A549 (cell line): ENCODE data around the gene TMEM165. TPM values are rescaled to one million over a fixed set of nuclear protein-coding genes. Genes with fewer than 3 reads are reported as not detected.

Experiments used
- ATAC-seq, 2 experiments: fragments of 200-7000 bp in 1 of 2; fragments of >200 bp in 1 of 2; cut with Nextera tagmentation in 1 of 2; cut with Tn5 transposase in 1 of 2; 3 replicates each; pipeline versions ENCODE4 v1.8.0 to v1.9.1; 2018 to 2020; ENCODE audit warnings: mild to moderate bottlenecking in 1 of 2, moderate library complexity in 1 of 2
- CTCF ChIA-PET: fragments of 300-600 bp; sonication (Branson Sonifier 250); formaldehyde crosslinking; extraction: SDS; loops from one replicate; lab custom pipeline; 2021; ENCODE audit warnings: antibody characterized with exemption, inconsistent platforms; lab: Yijun Ruan, JAX
- POLR2A ChIA-PET: fragments of 350-600 bp; formaldehyde crosslinking; extraction: SDS; loops from one replicate; lab custom pipeline; 2021; ENCODE audit warnings: antibody characterized with exemption, inconsistent platforms; lab: Yijun Ruan, JAX
- DNase-seq, 2 experiments: peaks; one replicate each; pipeline versions ENCODE4 v3.0.0 to v3.0.0-alpha.2; 2011 to 2016; ENCODE audit warnings: low read depth in 1 of 2, low spot score in 1 of 2
- FAIRE-seq: peaks from 2 replicates; lab custom pipeline; 2011; peaks lifted over from hg19 to GRCh38; lab: Jason Lieb, UNC
- H3K27ac ChIP-seq, 2 experiments: fragments of >200 bp; sonication (Bioruptor Twin); formaldehyde crosslinking; 3 replicates each; pipeline ENCODE4 v1.5.1; 2016 to 2017
- H3K4me1 ChIP-seq: fragments of >200 bp; sonication (Bioruptor Twin); formaldehyde crosslinking; 3 replicates; pipeline ENCODE4 v1.6.1; 2016
- H3K4me2 ChIP-seq: fragments of >200 bp; sonication (Bioruptor Twin); formaldehyde crosslinking; 3 replicates; pipeline ENCODE4 v1.6.1; 2016
- H3K4me3 ChIP-seq: fragments of >200 bp; sonication (Bioruptor Twin); formaldehyde crosslinking; 3 replicates; pipeline ENCODE4 v1.5.1; 2016
- H3K9me3 ChIP-seq: fragments of >200 bp; sonication (Bioruptor Twin); formaldehyde crosslinking; 3 replicates; pipeline ENCODE4 v1.6.1; 2016
- CBX2 ChIP-seq: fragments of 200-600 bp; sonication (generic); IDR thresholded peaks from 2 replicates; pipeline ENCODE4 v1.6.1; 2016; ENCODE audit warnings: low read depth, mild to moderate bottlenecking, borderline replicate concordance
- CBX8 ChIP-seq: fragments of 200-600 bp; sonication (generic); IDR thresholded peaks from 2 replicates; pipeline ENCODE4 v1.6.1; 2016
- EP300 ChIP-seq, 2 experiments: fragments of >200 bp; sonication (Bioruptor Twin); formaldehyde crosslinking; IDR thresholded peaks; 2 replicates in 1 of 2; 3 replicates in 1 of 2; pipeline ENCODE4 v1.6.1; 2016 to 2017
- HDAC2 ChIP-seq: fragments of 200-600 bp; sonication (generic); IDR thresholded peaks from 2 replicates; pipeline ENCODE4 v1.6.1; 2016
- HES2 ChIP-seq: fragments of >200 bp; sonication (Bioruptor Twin); formaldehyde crosslinking; IDR thresholded peaks from 2 replicates; pipeline ENCODE4 v1.6.1; 2016
- KDM1A ChIP-seq: fragments of 200-600 bp; sonication (generic); IDR thresholded peaks from 2 replicates; pipeline ENCODE4 v1.6.1; 2016; ENCODE audit warnings: low read depth, mild to moderate bottlenecking
- MAX ChIP-seq: IDR thresholded peaks from 2 replicates; pipeline ENCODE4 v1.6.1; 2012
- MAZ ChIP-seq: fragments of 150-350 bp; IDR thresholded peaks from 2 replicates; pipeline ENCODE4 v1.6.1; 2014; ENCODE audit warnings: antibody characterized with exemption, low read depth, low read length, borderline replicate concordance
- MYC ChIP-seq: IDR thresholded peaks from 2 replicates; pipeline ENCODE4 v1.6.1; 2012; ENCODE audit warnings: mild to moderate bottlenecking, inconsistent platforms, low read length, improper control_type of control experiment, borderline replicate concordance
- NFE2L2 ChIP-seq: fragments of 150-350 bp; conservative IDR thresholded peaks from 2 replicates; pipeline ENCODE4 v1.6.1; 2014; ENCODE audit warnings: low read length
- NPAS2 ChIP-seq: fragments of 250-450 bp; sonication (Bioruptor Pico); IDR thresholded peaks from 2 replicates; pipeline ENCODE4 v1.8.0; 2022; ENCODE audit warnings: mild to moderate bottlenecking, moderate library complexity, borderline replicate concordance
- POLR2A ChIP-seq: IDR thresholded peaks from 2 replicates; pipeline ENCODE4 v1.6.1; 2012; ENCODE audit warnings: mild to moderate bottlenecking, low read length
- POLR2AphosphoS2 ChIP-seq: conservative IDR thresholded peaks from 2 replicates; pipeline ENCODE4 v1.6.1; 2012; ENCODE audit warnings: low read length, improper control_type of control experiment, inconsistent platforms
- RAD21 ChIP-seq, 2 experiments: fragments of >200 bp in 1 of 2; sonication (Bioruptor Twin) in 1 of 2; formaldehyde crosslinking in 1 of 2; IDR thresholded peaks in 1 of 2; conservative IDR thresholded peaks in 1 of 2; 2 replicates in 1 of 2; 3 replicates in 1 of 2; pipeline ENCODE4 v1.6.1; 2012 to 2018; ENCODE audit warnings: inconsistent platforms in 1 of 2
- RFX5 ChIP-seq: fragments of 450-650 bp; IDR thresholded peaks from 2 replicates; pipeline ENCODE4 v1.7.1; 2014; ENCODE audit warnings: antibody characterized with exemption, mild to moderate bottlenecking, moderate library complexity
- SMC3 ChIP-seq: fragments of >200 bp; sonication (Bioruptor Twin); formaldehyde crosslinking; IDR thresholded peaks from 3 replicates; pipeline ENCODE4 v1.6.1; 2018; ENCODE audit warnings: inconsistent platforms
- ZFP36 ChIP-seq: fragments of 450-650 bp; IDR thresholded peaks from 2 replicates; pipeline ENCODE4 v1.6.1; 2014; ENCODE audit warnings: borderline replicate concordance; ENCODE audit not compliant: partially characterized antibody
- WGBS: methylation state at CpG from one replicate; pipeline ENCODE4 v1.1.6; 2017; ENCODE audit errors: missing lambda C conversion rate; 5-methylcytosine and 5-hydroxymethylcytosine counted together
- polyA plus RNA-seq, 4 experiments: library from polyadenylated mRNA; depleted of rRNA in 3 of 4; stranded (reverse); fragments of >200 nt; fragmentation: RNase III in 1 of 4; extraction: RNeasy Plus Mini Kit Qiagen cat#74134 plus additional on column Dnase treatment in 1 of 4; gene quantifications; 2 replicates in 3 of 4; 3 replicates in 1 of 4; pipeline ENCODE4 v1.2.3, GENCODE V29; 2011 to 2017
- TF ChIP-seq, protein P1 (sequence below): fragments of 250-450 bp; sonication (Bioruptor Pico); IDR thresholded peaks from 2 replicates; pipeline ENCODE4 v1.5.0; 2020; ENCODE audit warnings: low read depth, mild to moderate bottlenecking, moderate library complexity
- TF ChIP-seq, protein P2 (sequence below): fragments of >200 bp; sonication (Bioruptor Twin); formaldehyde crosslinking; IDR thresholded peaks from 3 replicates; pipeline ENCODE4 v1.6.1; 2016

The TMEM165 gene
- polyA plus RNA-seq, 2 of the 4 experiments (the other 2 are of a cell fraction), result 52.6 to 83.5 TPM

DNA sequence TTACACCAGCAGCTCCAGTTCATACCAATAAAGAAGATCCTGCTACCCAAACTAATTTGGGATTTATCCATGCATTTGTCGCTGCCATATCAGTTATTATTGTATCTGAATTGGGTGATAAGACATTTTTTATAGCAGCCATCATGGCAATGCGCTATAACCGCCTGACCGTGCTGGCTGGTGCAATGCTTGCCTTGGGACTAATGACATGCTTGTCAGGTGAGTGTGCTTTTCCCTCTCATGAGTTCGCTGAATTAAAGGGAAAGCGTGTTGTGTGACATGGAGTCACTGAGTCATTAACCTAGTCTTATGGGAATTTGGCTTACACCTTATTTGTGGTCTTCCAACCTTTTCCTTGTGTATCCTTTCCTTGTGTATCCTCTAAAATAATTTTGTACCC is 15.9 kb downstream of the TMEM165 start:
- Histone ChIP-seq H3K27ac (no peak overlapping the region), H3K4me1 (0 out of 3 replicates have a peak, but pooled peaks cover 7% of the 10 kb centered on the region), H3K4me2 (no peak overlapping the region), H3K9me3 (no peaks in the 10 kb centered on the region), H3K4me3 (no peak overlapping the region)
- TF ChIP-seq NPAS2 (CRISPR knock-in tag), result no peak
- no peak for ATAC-seq
- WGBS, result 83% methylated on average over 6 of the region's 6 CpGs
- FAIRE-seq, result no peak
- POLR2A ChIA-PET, result no interaction called here
- no peak for DNase-seq
- CTCF ChIA-PET, result no interaction called here

- POLR2A ChIA-PET, result no interaction called here
- CTCF ChIA-PET, result interaction anchor here (1.1 to 1.3 kb wide), 2 partner anchors 8 to 70 kb away, joined by 4 to 5 read pairs; partner anchors contain the start of gene SRD5A3
- Histone ChIP-seq H3K9me3 (no peaks in the 10 kb centered on the region), H3K4me2 (no peak overlapping the region), H3K4me3 (no peak overlapping the region), H3K4me1 (no peaks in the 10 kb centered on the region), H3K27ac (no peak overlapping the region)
- no peak for DNase-seq
- no peak for ATAC-seq
- 74% methylated on average over 3 of the region's 3 CpGs for WGBS
- no peak for TF ChIP-seq POLR2AphosphoS2
- TF ChIP-seq, protein P1, sequence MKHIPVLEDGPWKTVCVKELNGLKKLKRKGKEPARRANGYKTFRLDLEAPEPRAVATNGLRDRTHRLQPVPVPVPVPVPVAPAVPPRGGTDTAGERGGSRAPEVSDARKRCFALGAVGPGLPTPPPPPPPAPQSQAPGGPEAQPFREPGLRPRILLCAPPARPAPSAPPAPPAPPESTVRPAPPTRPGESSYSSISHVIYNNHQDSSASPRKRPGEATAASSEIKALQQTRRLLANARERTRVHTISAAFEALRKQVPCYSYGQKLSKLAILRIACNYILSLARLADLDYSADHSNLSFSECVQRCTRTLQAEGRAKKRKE (CRISPR knock-in tag), result no peak
- TF ChIP-seq RAD21 (conservative IDR thresholded peaks at IDR 0.05 in 1 of 2, IDR thresholded peaks at IDR 0.05 in 1 of 2), result no peak
- no peak for TF ChIP-seq SMC3
- no peak for TF ChIP-seq NFE2L2
- TF ChIP-seq RFX5, result no peak
- no peak for TF ChIP-seq KDM1A
- no peak for TF ChIP-seq CBX8
- TF ChIP-seq HES2, result no peak
- no peak for TF ChIP-seq CBX2
- TF ChIP-seq ZFP36, result no peak
- TF ChIP-seq MAZ, result no peak
- no peak for TF ChIP-seq EP300 (IDR thresholded peaks at IDR 0.05)
- no peak for FAIRE-seq
Measured at GRCh38 chr4:55416176-55416575, 20.4 kb downstream of the TMEM165 start.

DNA sequence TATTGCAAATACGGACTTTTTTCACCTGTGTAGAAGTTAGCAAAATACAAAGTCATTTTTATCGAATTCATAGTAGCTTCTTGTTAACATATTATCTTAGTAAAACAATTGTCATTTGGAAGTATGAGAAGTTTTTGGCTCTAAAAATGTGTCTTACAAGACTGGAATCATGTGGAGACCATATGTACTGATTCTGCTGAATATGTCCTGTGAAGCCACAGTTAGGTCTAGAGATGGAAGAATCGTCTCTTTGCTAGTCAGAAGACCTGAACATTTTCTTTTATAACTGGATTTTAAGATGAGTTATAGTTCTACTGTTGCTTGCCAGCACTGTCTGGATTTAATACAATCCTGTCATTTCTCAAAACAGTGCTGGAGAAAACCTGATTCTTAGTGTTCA is 29.0 kb downstream of the TMEM165 start:
- H3K27ac ChIP-seq, result no peak overlapping the region
- TF ChIP-seq RFX5 (no peak), POLR2A (no peak), MYC (no peak), NFE2L2 (no peak), HDAC2 (no peak), MAX (no peak)
- TF ChIP-seq, protein P2, sequence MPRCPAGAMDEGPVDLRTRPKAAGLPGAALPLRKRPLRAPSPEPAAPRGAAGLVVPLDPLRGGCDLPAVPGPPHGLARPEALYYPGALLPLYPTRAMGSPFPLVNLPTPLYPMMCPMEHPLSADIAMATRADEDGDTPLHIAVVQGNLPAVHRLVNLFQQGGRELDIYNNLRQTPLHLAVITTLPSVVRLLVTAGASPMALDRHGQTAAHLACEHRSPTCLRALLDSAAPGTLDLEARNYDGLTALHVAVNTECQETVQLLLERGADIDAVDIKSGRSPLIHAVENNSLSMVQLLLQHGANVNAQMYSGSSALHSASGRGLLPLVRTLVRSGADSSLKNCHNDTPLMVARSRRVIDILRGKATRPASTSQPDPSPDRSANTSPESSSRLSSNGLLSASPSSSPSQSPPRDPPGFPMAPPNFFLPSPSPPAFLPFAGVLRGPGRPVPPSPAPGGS, result no peak
- TF ChIP-seq, all 56 proteins: peak for 0
- DNase-seq (no peak), ATAC-seq (no peak), FAIRE-seq (no peak)
- WGBS, result 91% methylated on average over 3 of the region's 3 CpGs
- POLR2A ChIA-PET, result no interaction called here
- no peak overlapping the region for H3K4me3 ChIP-seq
- H3K9me3 ChIP-seq, result no peaks in the 10 kb centered on the region
- no peaks in the 10 kb centered on the region for H3K4me1 ChIP-seq
- CTCF ChIA-PET, result no interaction called here
- no peak overlapping the region for H3K4me2 ChIP-seq
